Measurements from ENCODE around the gene VAC14.

The VAC14 gene

GRCh38 chr16:70734522-70735095, 66.3 kb downstream of the VAC14 start:
- Histone ChIP-seq H3K36me3 (peaks cover 26% of the 10 kb centered on the region), H3K27me3 (no peaks in the 10 kb centered on the region), H3K4me1 (peaks cover 47% of the 10 kb centered on the region), H3K4me2 (peak overlapping the region; percentile 92; the same call in 1 of the 2 replicates), H4K20me1 (no peaks in the 10 kb centered on the region), H3K27ac (0 out of 2 replicates have a peak overlapping the region, but pooled peaks have one; percentile 93), H3K9ac (no peak overlapping the region), H3K9me3 (no peaks in the 10 kb centered on the region), H3K4me3 (no peak overlapping the region)
- TF ChIP-seq Cebpa-rat (IDR thresholded peaks at IDR 0.05), result no peak

DNA sequence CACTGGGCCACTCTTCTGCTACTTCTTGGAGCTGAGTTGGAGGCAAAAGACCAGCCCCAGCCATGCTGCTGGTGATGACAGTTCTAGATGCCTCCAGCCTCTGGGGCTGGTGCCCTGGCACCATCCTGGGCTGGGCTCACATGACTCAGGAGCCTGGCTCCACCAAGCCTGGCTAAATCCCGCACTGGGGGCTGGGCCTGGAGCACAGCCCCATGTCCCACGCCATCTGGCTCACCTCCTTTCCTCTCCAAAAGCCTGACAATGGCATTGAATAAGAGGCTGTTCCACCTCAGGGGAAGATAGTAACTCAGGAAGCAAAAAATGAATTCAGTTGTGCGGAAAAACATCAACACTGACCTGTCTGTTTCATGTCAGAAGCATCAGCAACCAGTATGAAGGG, 70.0 kb downstream of the VAC14 start:
- Histone ChIP-seq H3K4me2 (no peak overlapping the region), H3K4me3 (no peak overlapping the region), H3K9ac (no peak overlapping the region), H3K4me1 (peaks cover 28% of the 10 kb centered on the region), H3K9me3 (no peaks in the 10 kb centered on the region), H4K20me1 (no peaks in the 10 kb centered on the region), H3K27ac (0 out of 2 replicates have a peak overlapping the region, but pooled peaks have one; percentile 26), H3K36me3 (peaks cover 61% of the 10 kb centered on the region), H3K27me3 (no peaks in the 10 kb centered on the region)
- TF ChIP-seq Cebpa-rat (IDR thresholded peaks at IDR 0.05), result no peak

DNA sequence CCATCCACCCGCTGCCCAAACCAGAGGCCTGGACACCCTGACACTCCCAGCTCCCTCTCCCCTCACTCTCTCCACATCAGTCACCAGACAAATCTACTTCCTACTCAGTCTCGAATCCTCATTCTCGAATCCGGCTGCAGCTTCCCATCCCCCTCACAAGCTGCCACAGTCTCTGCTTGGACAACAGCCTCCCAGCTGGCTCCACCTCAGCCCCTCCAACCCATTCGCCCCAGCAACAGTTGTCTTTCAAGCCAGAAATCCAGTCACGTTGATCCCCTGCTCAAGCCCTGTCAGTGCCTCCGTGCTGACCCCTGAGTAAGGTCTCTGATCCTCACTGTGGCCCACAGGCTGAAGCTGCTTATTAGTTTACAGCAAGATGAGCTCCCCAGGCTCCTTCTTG, 70.9 kb downstream of the VAC14 start:
- TF ChIP-seq Cebpa-rat (IDR thresholded peaks at IDR 0.05), result no peak
- Histone ChIP-seq H3K27ac (no peak overlapping the region), H3K9ac (no peak overlapping the region), H3K4me2 (no peak overlapping the region), H3K4me1 (peaks cover 19% of the 10 kb centered on the region), H3K27me3 (no peaks in the 10 kb centered on the region), H3K36me3 (peaks cover 62% of the 10 kb centered on the region), H4K20me1 (no peaks in the 10 kb centered on the region), H3K4me3 (no peak overlapping the region), H3K9me3 (no peaks in the 10 kb centered on the region)

GRCh38 chr16:70729292-70729691, 71.7 kb downstream of the VAC14 start:
- no peaks in the 10 kb centered on the region for H3K9me3 ChIP-seq
- H3K27ac ChIP-seq, result 0 out of 2 replicates have a peak overlapping the region, but pooled peaks have one; percentile 31
- peaks cover 66% of the 10 kb centered on the region for H3K36me3 ChIP-seq
- H4K20me1 ChIP-seq, result no peaks in the 10 kb centered on the region
- H3K9ac ChIP-seq, result no peak overlapping the region
- no peak overlapping the region for H3K4me3 ChIP-seq
- H3K4me2 ChIP-seq, result peak overlapping the region; percentile 39; the same call in 1 of the 2 replicates
- no peaks in the 10 kb centered on the region for H3K27me3 ChIP-seq
- peaks cover 17% of the 10 kb centered on the region for H3K4me1 ChIP-seq
- TF ChIP-seq Cebpa-rat (IDR thresholded peaks at IDR 0.05), result no peak

- no peaks in the 10 kb centered on the region for H3K27me3 ChIP-seq
- no peak overlapping the region for H3K4me3 ChIP-seq
- H3K36me3 ChIP-seq, result peaks cover 76% of the 10 kb centered on the region
- H4K20me1 ChIP-seq, result no peaks in the 10 kb centered on the region
- peak overlapping the region; percentile 51 for H3K27ac ChIP-seq
- no peaks in the 10 kb centered on the region for H3K9me3 ChIP-seq
- no peak for TF ChIP-seq Cebpa-rat (IDR thresholded peaks at IDR 0.05)
- H3K4me1 ChIP-seq, result peaks cover 17% of the 10 kb centered on the region
- H3K4me2 ChIP-seq, result peak overlapping the region; percentile 39; the same call in 1 of the 2 replicates
- no peak overlapping the region for H3K9ac ChIP-seq
These were observed 72.8 kb downstream of the VAC14 start for GRCh38 chr16:70728150-70728549.

DNA sequence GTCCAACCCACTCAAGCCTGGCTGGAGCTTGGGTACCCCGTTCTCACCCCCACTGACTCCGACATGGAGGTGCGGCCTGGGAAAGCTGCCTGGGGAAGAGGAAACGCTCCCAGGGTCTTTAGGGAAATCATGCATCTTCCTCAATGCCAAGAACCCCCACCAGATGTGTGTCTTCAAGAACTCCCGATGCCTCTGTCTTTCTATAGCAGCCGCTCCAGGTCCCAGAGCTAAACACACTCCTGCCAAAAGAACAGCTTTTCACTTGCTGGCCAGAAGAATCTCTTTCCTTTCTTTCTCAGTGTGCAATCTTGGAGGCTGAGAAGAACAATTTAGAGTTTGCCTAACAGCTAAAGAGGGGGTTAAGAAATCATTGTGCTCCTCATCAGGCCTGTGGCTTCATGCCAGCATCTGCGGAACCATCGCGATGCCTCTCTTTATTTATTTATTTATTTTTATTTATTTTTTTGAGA, 74.0 kb downstream of the VAC14 start:
- Histone ChIP-seq H3K27me3 (no peaks in the 10 kb centered on the region), H3K9ac (no peak overlapping the region), H3K27ac (no peak overlapping the region), H3K4me3 (no peak overlapping the region), H3K9me3 (no peaks in the 10 kb centered on the region), H3K36me3 (peaks cover 89% of the 10 kb centered on the region), H3K4me1 (peaks cover 17% of the 10 kb centered on the region), H4K20me1 (no peaks in the 10 kb centered on the region), H3K4me2 (no peak overlapping the region)
- TF ChIP-seq Cebpa-rat (IDR thresholded peaks at IDR 0.05), result no peak

GRCh38 chr16:70725912-70726828, 74.8 kb downstream of the VAC14 start:
- no peak overlapping the region for H3K4me2 ChIP-seq
- H3K9me3 ChIP-seq, result no peaks in the 10 kb centered on the region
- H3K9ac ChIP-seq, result no peak overlapping the region
- peaks cover 91% of the 10 kb centered on the region for H3K36me3 ChIP-seq
- no peak overlapping the region for H3K4me3 ChIP-seq
- no peaks in the 10 kb centered on the region for H4K20me1 ChIP-seq
- no peak overlapping the region for H3K27ac ChIP-seq
- H3K27me3 ChIP-seq, result no peaks in the 10 kb centered on the region
- peaks cover 24% of the 10 kb centered on the region for H3K4me1 ChIP-seq
- no peak for TF ChIP-seq Cebpa-rat (IDR thresholded peaks at IDR 0.05)

DNA sequence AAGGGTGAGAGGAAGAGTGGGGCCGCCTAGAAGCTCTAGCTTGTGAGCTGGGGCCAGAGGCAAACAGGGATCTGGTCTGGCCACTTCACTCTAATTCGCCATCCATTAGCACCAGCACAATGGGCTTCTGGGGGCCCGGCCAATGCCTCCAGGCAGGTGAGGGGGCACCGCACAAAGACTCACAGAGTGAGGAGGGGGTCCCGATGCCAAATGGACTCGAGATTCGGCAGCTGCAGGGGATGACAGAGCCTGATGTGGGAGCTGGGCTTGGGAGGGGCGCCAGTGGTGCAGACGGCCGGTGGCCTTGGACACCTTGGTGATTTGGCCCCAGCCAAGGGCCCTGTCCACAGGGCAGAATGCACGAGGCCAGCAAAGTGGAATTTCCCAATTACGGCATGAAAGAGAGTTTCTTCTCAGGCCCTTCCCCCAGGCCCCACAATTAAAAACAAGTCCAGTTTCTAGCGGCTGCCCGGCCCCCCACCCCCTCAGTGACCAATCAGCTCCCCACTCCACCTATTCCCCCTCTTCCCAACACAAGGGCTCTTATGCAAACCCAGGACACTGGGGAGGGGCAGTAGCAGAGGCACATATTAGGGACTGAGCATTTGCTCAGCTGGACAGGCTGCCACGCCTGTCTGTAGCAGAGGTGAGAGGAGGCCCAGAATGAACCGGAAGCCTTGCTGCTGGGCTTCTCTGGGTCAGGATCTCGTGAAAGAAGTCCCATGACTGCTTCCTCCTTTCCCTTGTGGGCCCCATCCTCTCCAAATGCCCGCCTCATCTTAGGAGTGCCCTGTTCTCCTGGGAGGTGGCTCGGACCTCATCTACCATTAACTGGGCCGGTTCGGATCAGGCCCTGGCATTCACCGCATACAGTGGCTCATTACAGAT, 75.7 kb downstream of the VAC14 start:
- Histone ChIP-seq H3K4me3 (no peak overlapping the region), H3K36me3 (peaks cover 86% of the 10 kb centered on the region), H3K4me2 (no peak overlapping the region), H3K9me3 (no peaks in the 10 kb centered on the region), H4K20me1 (no peaks in the 10 kb centered on the region), H3K9ac (no peak overlapping the region), H3K27ac (no peak overlapping the region), H3K4me1 (peaks cover 33% of the 10 kb centered on the region), H3K27me3 (no peaks in the 10 kb centered on the region)
- no peak for TF ChIP-seq Cebpa-rat (IDR thresholded peaks at IDR 0.05)
